ENCODE results near the gene PLA2G12B.
"Not testable (repeated sequence)": the region's sequence is repeated elsewhere in the genome, so short reads cannot be mapped to it uniquely, and the experiment has no call there.

Gene PLA2G12B

DNA sequence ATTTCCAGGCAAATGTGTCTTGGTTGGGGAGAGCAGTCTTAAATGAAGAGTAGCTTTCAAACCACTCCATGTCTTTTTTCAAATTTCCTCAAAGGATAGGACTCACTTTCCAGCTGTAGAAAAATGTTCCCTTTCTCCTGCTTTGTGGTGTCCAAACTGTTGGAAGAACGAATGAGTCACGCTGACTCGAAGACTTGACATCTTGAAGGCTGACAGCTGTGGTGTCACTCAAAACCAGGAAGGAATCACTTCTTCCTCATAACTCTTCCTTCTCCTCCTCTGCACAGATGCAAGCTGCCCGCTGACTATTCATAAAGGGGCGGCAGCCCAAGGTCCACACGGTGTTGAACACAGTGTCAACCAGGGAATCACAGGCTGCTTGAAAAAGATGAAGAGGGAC is 19.2 kb downstream of the PLA2G12B start:
- no peak for DNase-seq (ENCODE audit: low read depth in 2 of 2)

DNA sequence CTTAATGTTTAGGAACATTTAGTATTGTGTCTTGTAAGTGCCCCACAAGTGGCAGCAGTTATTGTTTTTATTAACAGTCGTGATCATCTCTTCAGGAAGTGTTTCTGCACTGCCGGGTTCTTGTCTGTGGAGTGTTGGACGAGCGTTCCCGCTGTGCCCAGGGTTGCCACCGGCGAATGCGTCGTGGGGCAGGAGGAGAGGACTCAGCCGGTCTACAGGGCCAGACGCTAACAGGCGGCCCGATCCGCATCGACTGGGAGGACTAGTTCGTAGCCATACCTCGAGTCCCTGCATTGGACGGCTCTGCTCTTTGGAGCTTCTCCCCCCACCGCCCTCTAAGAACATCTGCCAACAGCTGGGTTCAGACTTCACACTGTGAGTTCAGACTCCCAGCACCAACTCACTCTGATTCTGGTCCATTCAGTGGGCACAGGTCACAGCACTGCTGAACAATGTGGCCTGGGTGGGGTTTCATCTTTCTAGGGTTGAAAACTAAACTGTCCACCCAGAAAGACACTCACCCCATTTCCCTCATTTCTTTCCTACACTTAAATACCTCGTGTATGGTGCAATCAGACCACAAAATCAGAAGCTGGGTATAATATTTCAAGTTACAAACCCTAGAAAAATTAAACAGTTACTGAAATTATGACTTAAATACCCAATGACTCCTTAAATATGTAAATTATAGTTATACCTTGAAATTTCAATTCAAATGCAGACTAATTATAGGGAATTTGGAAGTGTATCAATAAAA is 22.2 kb downstream of the PLA2G12B start:
- DNase-seq (ENCODE audit: low read depth in 2 of 2), result no peak

DNA sequence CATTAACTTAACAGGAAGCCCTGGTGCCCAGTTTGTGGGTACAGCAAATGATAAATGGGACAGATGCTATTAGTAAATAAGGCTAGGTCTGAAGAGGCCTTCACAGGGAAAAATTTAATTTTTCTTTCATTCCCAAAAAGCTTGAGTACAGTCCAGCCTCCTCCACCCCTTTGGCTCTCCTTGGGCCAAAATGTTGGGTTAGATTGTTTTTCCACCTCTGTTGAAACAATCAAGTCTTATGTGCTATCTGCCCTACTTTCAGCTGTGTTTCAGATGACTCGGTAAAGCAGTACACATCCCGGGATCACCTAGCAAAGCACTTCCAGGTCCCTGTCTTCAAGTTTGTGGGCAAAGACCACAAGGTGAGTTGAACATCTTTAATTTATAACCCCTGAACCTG is 24.3 kb downstream of the PLA2G12B start:
- no peak for DNase-seq (ENCODE audit: low read depth in 2 of 2)

DNA sequence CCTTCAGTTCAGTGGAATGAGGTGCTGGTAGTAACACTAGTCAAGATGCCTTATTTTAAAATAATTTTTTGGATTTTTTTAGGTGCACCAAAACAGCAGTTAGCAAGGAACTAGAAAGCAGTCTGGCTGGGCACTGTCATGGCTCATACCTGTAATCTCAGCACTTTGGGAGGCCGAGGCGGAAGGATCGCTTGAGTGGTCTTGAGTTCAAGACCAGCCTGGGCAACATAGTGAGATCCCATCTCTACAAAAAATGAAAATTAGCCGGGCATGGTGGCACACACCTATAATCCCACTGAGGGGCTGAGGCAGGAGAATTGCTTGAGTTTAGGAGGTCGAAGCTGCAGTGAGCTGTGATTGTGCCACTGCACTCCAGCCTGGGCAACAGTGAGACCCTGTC is 25.8 kb downstream of the PLA2G12B start:
- no peak for DNase-seq (ENCODE audit: low read depth in 2 of 2)

GRCh38 chr10:72927485-72927884 is 27.1 kb downstream of the PLA2G12B start:
- no peak for DNase-seq (ENCODE audit: low read depth in 2 of 2)

DNA sequence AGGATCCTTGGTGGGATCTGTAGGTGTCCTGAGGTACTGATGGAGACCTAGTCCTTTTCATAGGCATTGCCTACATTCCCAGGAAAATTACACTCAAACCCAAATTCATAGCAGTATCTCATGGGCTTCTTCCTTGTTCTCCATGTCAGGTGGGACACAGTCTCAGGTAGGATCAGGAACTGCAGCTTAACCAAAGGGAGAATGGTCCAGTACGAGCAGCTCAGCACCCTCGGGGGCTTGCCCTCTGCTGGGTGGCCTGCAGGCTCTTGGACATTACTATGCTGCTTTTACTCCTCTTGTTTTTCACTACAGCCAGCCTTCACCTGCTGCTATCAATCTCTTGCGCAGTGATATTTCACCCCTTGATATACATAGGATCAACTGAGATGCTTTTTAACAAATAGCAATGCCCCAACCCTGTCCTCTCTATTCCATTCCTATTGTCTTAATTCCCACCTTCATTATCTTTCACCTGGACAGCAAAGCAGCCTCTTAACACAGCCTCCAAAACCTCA is 28.6 kb downstream of the PLA2G12B start:
- DNase-seq (ENCODE audit: low read depth in 2 of 2), result no peak

DNA sequence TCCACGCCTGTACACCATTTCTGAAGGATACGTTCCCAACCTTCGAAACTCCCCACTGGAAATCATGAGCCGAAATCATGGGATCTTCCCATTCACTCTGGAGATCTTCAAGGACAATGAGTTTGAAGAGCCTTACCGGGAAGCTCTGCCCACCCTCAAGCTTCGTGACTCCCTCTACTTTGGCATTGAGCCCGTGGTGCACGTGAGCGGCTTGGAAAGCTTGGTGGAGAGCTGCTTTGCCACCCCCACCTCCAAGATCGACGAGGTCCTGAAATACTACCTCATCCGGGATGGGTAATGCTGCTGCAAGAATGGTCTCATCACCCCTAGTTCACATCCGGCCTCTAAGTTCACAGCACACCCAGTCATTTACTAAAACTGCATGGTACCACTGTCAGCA is 30.3 kb downstream of the PLA2G12B start:
- no peak for DNase-seq (ENCODE audit: low read depth in 2 of 2)

DNA sequence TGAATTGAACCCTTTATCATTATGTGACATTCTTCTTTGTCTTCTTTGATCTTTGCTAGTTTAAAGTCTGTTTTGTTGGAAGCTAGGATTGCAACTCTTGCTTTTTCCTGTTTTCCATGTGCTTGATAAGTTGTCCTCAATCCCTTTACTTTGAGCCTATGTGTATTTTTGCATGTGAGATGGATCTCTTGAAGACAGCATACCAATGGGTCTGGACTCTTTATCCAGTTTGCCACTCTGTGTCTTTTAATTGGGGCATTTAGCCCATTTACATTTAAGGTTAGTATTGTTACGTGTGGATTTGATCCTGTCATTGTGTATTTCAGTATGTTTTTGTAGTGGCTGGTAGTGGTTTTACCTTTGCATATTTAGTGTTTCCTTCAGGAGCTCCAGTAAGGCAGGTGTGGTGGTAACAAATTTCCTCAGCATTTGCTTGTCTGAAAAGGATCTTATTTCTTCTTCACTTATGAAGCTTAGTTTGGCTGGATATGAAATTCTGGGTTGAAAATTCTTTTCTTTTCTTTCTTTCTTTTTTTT is 33.4 kb downstream of the PLA2G12B start:
- not testable (repeated sequence) for DNase-seq (ENCODE audit: low read depth in 2 of 2)

DNA sequence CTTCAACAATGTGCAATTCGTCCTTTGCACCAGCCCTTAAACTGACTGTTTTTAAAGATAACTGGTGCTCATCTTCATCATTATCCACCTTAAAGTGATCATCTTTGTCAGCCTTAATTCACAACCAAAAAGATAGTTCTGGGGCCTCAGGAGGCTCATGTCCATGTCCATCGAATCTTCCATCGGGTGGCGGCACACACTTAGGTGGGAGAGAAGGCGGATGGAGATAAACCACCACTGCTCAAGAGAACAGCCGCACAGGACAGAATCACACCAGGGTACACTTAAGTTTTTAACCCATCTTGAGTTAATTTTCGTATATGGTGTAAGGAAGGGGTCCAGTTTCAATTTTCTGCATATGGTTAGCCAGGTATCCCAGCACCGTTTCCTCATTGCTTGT is 36.3 kb downstream of the PLA2G12B start:
- DNase-seq (ENCODE audit: low read depth in 2 of 2), result no peak

DNA sequence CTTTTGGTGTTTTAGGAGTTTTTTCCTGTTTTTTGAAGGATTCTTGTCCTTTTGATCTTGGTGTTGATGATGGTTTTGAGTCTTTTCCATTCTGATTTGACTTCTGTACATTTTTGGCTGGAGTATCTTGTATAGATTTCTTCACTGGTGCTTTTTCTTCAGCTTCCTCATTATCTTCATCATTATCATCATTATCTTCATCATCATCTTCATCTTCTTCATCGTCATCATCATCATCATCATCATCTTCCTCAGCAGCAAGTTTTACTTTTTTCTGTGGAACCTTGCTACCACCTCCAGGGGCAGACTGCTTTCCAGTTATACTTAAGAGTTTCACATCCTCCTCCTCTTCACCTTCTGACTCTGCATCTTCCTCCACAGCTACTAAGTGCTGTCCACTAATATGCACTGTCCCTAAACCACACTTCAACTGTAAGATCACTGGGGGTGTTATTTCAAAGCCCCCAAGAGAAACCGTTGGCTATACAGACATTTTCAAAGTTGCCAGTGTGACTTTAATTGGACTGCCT is 36.7 kb downstream of the PLA2G12B start:
- not testable (repeated sequence) for DNase-seq (ENCODE audit: low read depth in 2 of 2)

DNA sequence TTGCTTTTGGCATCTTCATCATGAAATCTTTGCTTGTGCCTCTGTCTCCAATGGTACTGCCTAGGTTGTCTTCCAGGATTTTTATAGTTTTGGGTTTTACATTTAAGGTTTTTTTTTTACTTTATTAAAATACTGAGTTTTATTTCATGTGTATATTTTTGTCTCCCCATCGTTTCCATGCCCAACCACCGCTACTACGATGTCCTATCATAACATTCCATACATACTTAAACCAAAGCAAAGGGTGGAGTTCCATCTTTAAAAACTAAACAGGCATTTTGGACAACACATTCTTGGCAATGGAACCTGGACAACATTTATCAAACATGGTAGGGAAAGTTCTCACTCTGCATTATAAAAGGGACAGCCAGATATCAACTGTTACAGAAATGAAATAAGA is 37.4 kb downstream of the PLA2G12B start:
- DNase-seq (ENCODE audit: low read depth in 2 of 2), result not testable (repeated sequence)

- DNase-seq (ENCODE audit: low read depth in 2 of 2), result no peak
These were observed 41.3 kb downstream of the PLA2G12B start for GRCh38 chr10:72913287-72913686.

GRCh38 chr10:72912736-72913135 is 41.9 kb downstream of the PLA2G12B start:
- no peak for DNase-seq (ENCODE audit: low read depth in 2 of 2)

- DNase-seq (ENCODE audit: low read depth in 2 of 2), result no peak
These were observed 42.8 kb downstream of the PLA2G12B start for GRCh38 chr10:72911758-72912157.

DNA sequence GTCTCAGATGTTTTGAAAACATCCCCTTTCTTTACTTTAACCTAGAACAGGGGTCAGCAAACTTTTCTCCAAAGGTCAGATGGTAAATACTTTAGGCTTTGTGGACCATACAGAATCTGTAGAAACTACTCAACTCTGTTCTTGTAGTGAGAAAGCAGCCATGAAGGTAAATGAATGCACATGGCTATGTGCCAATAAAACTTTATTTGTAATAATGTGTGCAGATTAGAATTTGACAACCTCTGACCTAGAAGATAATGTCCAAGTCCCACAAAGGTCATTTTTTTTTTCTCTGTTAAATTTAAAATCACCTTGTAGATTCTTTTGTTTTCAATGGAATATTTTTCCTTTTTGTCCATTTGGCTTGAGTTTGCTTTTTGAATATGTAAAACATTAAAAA is 43.9 kb downstream of the PLA2G12B start:
- DNase-seq (ENCODE audit: low read depth in 2 of 2), result no peak

- DNase-seq (ENCODE audit: low read depth in 2 of 2), result no peak
These were observed 48.2 kb downstream of the PLA2G12B start for GRCh38 chr10:72906446-72906845.

GRCh38 chr10:72904806-72905205 is 49.8 kb downstream of the PLA2G12B start:
- DNase-seq (ENCODE audit: low read depth in 2 of 2), result no peak

DNA sequence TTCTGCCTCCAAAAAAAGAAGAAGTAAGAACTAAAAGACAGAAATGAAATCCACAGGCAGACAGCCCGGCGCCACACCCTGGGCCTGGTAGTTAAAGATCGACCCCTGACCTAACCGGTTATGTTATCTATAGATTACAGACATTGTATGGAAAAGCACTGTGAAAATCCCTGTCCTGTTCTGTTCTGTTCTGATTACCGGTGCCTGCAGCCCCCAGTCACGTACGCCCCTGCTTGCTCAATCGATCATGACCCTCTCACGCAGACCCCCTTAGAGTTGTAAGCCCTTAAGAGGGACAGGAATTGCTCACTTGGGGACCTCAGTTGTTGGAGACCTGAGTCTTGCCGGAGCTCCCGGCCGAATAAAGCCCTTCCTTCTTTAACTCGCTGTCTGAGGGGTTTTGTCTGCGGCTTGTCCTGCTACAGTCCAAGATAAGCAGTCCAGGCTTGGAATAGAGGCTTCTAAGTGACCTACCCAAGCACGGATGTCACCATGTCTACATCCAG is 50.6 kb downstream of the PLA2G12B start:
- not testable (repeated sequence) for DNase-seq (ENCODE audit: low read depth in 2 of 2)

DNA sequence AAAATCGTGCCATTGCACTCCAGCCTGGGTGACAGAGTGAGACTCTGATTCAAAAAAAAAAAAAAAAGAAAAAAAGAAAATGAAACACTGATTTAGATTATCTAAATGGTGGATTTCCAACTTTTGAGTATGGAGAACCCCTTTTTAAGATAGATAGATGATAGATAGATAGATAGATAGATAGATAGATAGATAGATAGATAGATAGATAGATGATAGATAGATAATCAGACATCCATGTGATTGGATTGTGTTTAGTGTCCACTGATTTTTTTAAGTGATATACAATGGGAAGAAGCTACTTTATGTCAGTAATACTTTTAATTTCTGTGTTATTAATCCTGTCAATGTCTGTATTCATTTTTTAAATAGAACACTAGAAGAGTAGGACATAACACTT is 55.1 kb downstream of the PLA2G12B start:
- DNase-seq (ENCODE audit: low read depth in 2 of 2), result no peak

- no peak for DNase-seq (ENCODE audit: low read depth in 2 of 2)
These were observed 56.0 kb downstream of the PLA2G12B start for GRCh38 chr10:72898616-72899015.

- DNase-seq (ENCODE audit: low read depth in 2 of 2), result no peak
These were observed 59.3 kb downstream of the PLA2G12B start for GRCh38 chr10:72895236-72895850.

DNA sequence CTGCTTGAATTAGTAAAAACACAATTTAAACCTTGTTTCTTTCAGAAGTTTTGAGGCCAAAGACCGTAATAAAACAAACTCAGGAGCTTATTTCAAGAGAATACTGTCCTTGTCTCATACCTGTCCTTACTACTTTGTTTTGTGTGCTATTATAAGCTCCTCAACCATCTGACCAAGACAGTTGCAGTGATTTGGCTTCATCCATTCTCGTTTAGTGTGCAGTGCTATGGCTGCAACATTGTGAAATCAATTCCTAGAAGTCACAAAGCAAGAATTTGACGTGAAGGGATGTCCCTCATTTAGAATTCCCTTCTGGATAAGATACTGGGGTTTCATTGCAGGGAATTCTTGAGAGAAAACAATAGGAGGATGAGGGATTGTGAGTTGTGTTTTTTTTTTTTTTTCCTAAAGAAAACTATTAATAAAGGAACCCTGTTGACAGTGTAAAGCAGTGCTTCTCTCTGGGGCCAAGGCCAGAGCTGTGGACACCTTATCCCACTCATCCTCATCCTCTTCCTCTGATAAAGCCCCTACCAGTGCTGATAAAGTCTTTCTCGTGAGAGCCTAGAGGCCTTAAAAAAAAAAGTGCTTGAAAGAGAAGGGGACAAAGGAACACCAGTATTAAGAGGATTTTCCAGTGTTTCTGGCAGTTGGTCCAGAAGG is 61.3 kb downstream of the PLA2G12B start, which contains the start of gene OIT3:
Gene OIT3, plus strand, starts transcription at position 604 of the 663 bp plus-strand sequence. CDS start 60 bp downstream, outside the sequence.
- DNase-seq (ENCODE audit: low read depth in 2 of 2), result no peak
